Liver (tissue), 9 donors: ENCODE measurements around the gene HSP90AA1. TPM values are rescaled to one million over a fixed set of nuclear protein-coding genes. Genes with fewer than 3 reads are reported as not detected.

Experiments used
- DNase-seq: peaks from one replicate; pipeline ENCODE4 v3.0.0-alpha.2; 2017; ENCODE audit warnings: low spot score
- H3K27ac ChIP-seq, 2 donors: one replicate each; pipeline ENCODE4 v1.7.0; 2013; ENCODE audit warnings: inconsistent platforms in 2 of 2, low read length in 2 of 2, control low read depth in 1 of 2, low read depth in 1 of 2, mild to moderate bottlenecking in 1 of 2
- H3K27me3 ChIP-seq, 4 donors: one replicate each; pipeline versions ENCODE4 v1.6.1 to v1.7.0; 2013; ENCODE audit warnings: low read length in 3 of 4, inconsistent platforms in 1 of 4, mild to moderate bottlenecking in 1 of 4, moderate library complexity in 1 of 4; ENCODE audit not compliant: control insufficient read depth in 4 of 4, insufficient read depth in 4 of 4
- H3K36me3 ChIP-seq, 4 donors: one replicate each; pipeline versions ENCODE4 v1.6.1 to v1.7.0; 2013; ENCODE audit warnings: low read length in 3 of 4, mild to moderate bottlenecking in 3 of 4, low read depth in 1 of 4, moderate library complexity in 1 of 4; ENCODE audit not compliant: control insufficient read depth in 4 of 4, insufficient read depth in 3 of 4
- H3K4me1 ChIP-seq, 4 donors: one replicate each; pipeline versions ENCODE4 v1.6.1 to v1.7.0; 2013; ENCODE audit warnings: low read length in 3 of 4, mild to moderate bottlenecking in 3 of 4, moderate library complexity in 1 of 4; ENCODE audit not compliant: control insufficient read depth in 4 of 4, insufficient read depth in 4 of 4
- H3K4me3 ChIP-seq, 3 donors: one replicate each; pipeline versions ENCODE4 v1.6.1 to v1.7.0; 2013; ENCODE audit warnings: low read length in 3 of 3, control low read depth in 1 of 3, low read depth in 1 of 3, mild to moderate bottlenecking in 1 of 3
- H3K9ac ChIP-seq, 2 donors: one replicate each; pipeline ENCODE4 v1.7.0; 2013; ENCODE audit warnings: low read length in 2 of 2, mild to moderate bottlenecking in 2 of 2, moderate library complexity in 2 of 2, control low read depth in 1 of 2, low read depth in 1 of 2
- H3K9me3 ChIP-seq, 4 donors: one replicate each; pipeline versions ENCODE4 v1.6.1 to v1.7.0; 2013; ENCODE audit warnings: low read length in 3 of 4; ENCODE audit not compliant: control insufficient read depth in 4 of 4
- ATF3 ChIP-seq: IDR thresholded peaks from 2 replicates; pipeline ENCODE4 v1.6.1; 2016; ENCODE audit warnings: antibody characterized with exemption
- CTCF ChIP-seq: fragments of 150-350 bp; IDR thresholded peaks from 2 replicates; pipeline ENCODE4 v1.5.1; 2017; ENCODE audit warnings: improper control_type of control experiment, low read depth, low read length; ENCODE audit not compliant: missing input control
- EGR1 ChIP-seq, 2 donors: IDR thresholded peaks; 2 replicates each; pipeline ENCODE4 v1.6.1; 2016 to 2018; ENCODE audit warnings: antibody characterized with exemption in 2 of 2, low read depth in 2 of 2
- FOXA1 ChIP-seq: IDR thresholded peaks from 2 replicates; pipeline ENCODE4 v1.6.1; 2016; ENCODE audit warnings: antibody characterized with exemption
- FOXA2 ChIP-seq: IDR thresholded peaks from 2 replicates; pipeline ENCODE4 v1.6.1; 2016; ENCODE audit warnings: antibody characterized with exemption
- GABPA ChIP-seq, 2 donors: IDR thresholded peaks in 1 of 2; conservative IDR thresholded peaks in 1 of 2; 2 replicates each; pipeline ENCODE4 v1.6.1; 2016; ENCODE audit warnings: antibody characterized with exemption in 2 of 2, mild to moderate bottlenecking in 1 of 2, moderate library complexity in 1 of 2
- RAD21 ChIP-seq, 2 donors: IDR thresholded peaks; 2 replicates each; pipeline ENCODE4 v1.6.1; 2016; ENCODE audit warnings: antibody characterized with exemption in 2 of 2, mild to moderate bottlenecking in 2 of 2
- REST ChIP-seq: IDR thresholded peaks from 2 replicates; pipeline ENCODE4 v1.6.1; 2016; ENCODE audit warnings: antibody characterized with exemption, mild to moderate bottlenecking
- SP1 ChIP-seq: IDR thresholded peaks from 2 replicates; pipeline ENCODE4 v1.6.1; 2018; ENCODE audit warnings: antibody characterized with exemption, mild to moderate bottlenecking
- YY1 ChIP-seq: IDR thresholded peaks from 2 replicates; pipeline ENCODE4 v1.6.1; 2016; ENCODE audit warnings: antibody characterized with exemption, mild to moderate bottlenecking
- WGBS: extraction: QIAGEN DNeasy Blood & Tissue Kit; methylation state at CpG from one replicate; pipeline ENCODE4 v1.1.7; 2013; 5-methylcytosine and 5-hydroxymethylcytosine counted together
- polyA plus RNA-seq, 2 donors: library from polyadenylated mRNA; stranded (reverse) in 1 of 2; unstranded in 1 of 2; fragments of 200-250 nt in 1 of 2; fragments of >200 nt in 1 of 2; fragmentation: Nextera tagmentation in 1 of 2; extraction: Ambion mirVana in 1 of 2; gene quantifications; one replicate each; pipeline versions ENCODE4 v1.2.1 to v1.2.3, GENCODE V29; 2013 to 2015
- total RNA-seq, 2 donors: library from RNA; depleted of rRNA; stranded (reverse); fragments of >200 nt; gene quantifications; one replicate each; pipeline ENCODE4 v1.2.3, GENCODE V29; 2014
- donor health status: healthy.
- donor health status: healthy.
- donor health status: healthy.
- donor health status: healthy.
- donor health status: healthy.

The HSP90AA1 gene
- total and polyA plus RNA-seq, 4 donors = 174 to 386 (median 287) TPM

- WGBS = 78% methylated on average over 1 of the region's 1 CpG
- DNase-seq = no peak
These were observed 34.0 kb upstream of the HSP90AA1 start for GRCh38 chr14:102120888-102121287.

GRCh38 chr14:102117852-102118251 lies 31.0 kb upstream of the HSP90AA1 start:
- WGBS = 94% methylated on average over 3 of the region's 3 CpGs

More at GRCh38 chr14:102120888-102121287, 34.0 kb upstream of the HSP90AA1 start:
- no peaks in the 10 kb centered on the region for H3K4me1 ChIP-seq
- H3K4me3 ChIP-seq = no peak overlapping the region
- no peak overlapping the region for H3K27ac ChIP-seq
- peaks cover 0 to 10% (median 1%) of the 10 kb centered on the region in 4 donors for H3K9me3 ChIP-seq
- no peak overlapping the region for H3K9ac ChIP-seq
- no peaks in the 10 kb centered on the region for H3K36me3 ChIP-seq
- H3K27me3 ChIP-seq = no peaks in the 10 kb centered on the region
- TF ChIP-seq FOXA1 = no peak
- TF ChIP-seq GABPA (IDR thresholded peaks at IDR 0.05 in 1 of 2, conservative IDR thresholded peaks at IDR 0.05 in 1 of 2) = no peak

GRCh38 chr14:102116361-102117180 lies 29.7 kb upstream of the HSP90AA1 start:
- no peak overlapping the region for H3K9ac ChIP-seq
- H3K27ac ChIP-seq = no peak overlapping the region
- H3K27me3 ChIP-seq = no peaks in the 10 kb centered on the region
- peaks cover 0 to 10% (median 1%) of the 10 kb centered on the region in 4 donors for H3K9me3 ChIP-seq
- no peaks in the 10 kb centered on the region for H3K4me1 ChIP-seq
- no peaks in the 10 kb centered on the region for H3K36me3 ChIP-seq
- TF ChIP-seq EGR1 (IDR thresholded peaks at IDR 0.05; ENCODE audit: low read depth in 2 of 2) = no peak
- no peak for TF ChIP-seq REST
- TF ChIP-seq FOXA1 = no peak
- TF ChIP-seq SP1 = no peak
- no peak for TF ChIP-seq GABPA (IDR thresholded peaks at IDR 0.05 in 1 of 2, conservative IDR thresholded peaks at IDR 0.05 in 1 of 2)
- no peak overlapping the region for H3K4me3 ChIP-seq
- no peak for DNase-seq
- 93% methylated on average over 13 of the region's 13 CpGs for WGBS

More at GRCh38 chr14:102117852-102118251, 31.0 kb upstream of the HSP90AA1 start:
- Histone ChIP-seq H3K27me3 (no peaks in the 10 kb centered on the region), H3K9ac (no peak overlapping the region), H3K9me3 (peaks cover 0 to 10% (median 1%) of the 10 kb centered on the region in 4 donors), H3K36me3 (no peaks in the 10 kb centered on the region), H3K4me3 (no peak overlapping the region), H3K4me1 (no peaks in the 10 kb centered on the region), H3K27ac (no peak overlapping the region)
- no peak for DNase-seq
- TF ChIP-seq FOXA2 (no peak), FOXA1 (no peak), GABPA (IDR thresholded peaks at IDR 0.05 in 1 of 2, conservative IDR thresholded peaks at IDR 0.05 in 1 of 2) (no peak), ATF3 (no peak), RAD21 (IDR thresholded peaks at IDR 0.05) (no peak), SP1 (no peak), YY1 (no peak), CTCF (no peak)
